ENCODE data around the gene C16orf74.

- TF ChIP-seq POLR2A (IDR thresholded peaks at IDR 0.05), result no peak
- TF ChIP-seq CTCF (IDR thresholded peaks at IDR 0.05), result no peak
- TF ChIP-seq POLR2AphosphoS5 (IDR thresholded peaks at IDR 0.05), result no peak
These were observed 40.9 kb downstream of the C16orf74 start for GRCh38 chr16:85709766-85710585.
